Panc1 (cell line): ENCODE measurements around the gene MVB12A.

Source experiments
- POLR2AphosphoS5 ChIP-seq: IDR thresholded peaks from 2 replicates; pipeline ENCODE4 v1.6.1; 2012; ENCODE audit warnings: mild to moderate bottlenecking, low read depth, low read length, moderate library complexity
- TF ChIP-seq, protein P1 (sequence below): fragments of 450-650 bp; IDR thresholded peaks from 2 replicates; pipeline ENCODE4 v1.5.1; 2017; ENCODE audit warnings: mild to moderate bottlenecking
- TF ChIP-seq, protein P2 (sequence below), 2 experiments: IDR thresholded peaks; 2 replicates each; pipeline ENCODE4 v1.6.1; 2011 to 2012; ENCODE audit warnings: low read depth in 2 of 2, control low read depth in 1 of 2, low read length in 1 of 2, mild to moderate bottlenecking in 1 of 2, moderate library complexity in 1 of 2; ENCODE audit not compliant: insufficient read depth in 1 of 2

- TF ChIP-seq, protein P1, sequence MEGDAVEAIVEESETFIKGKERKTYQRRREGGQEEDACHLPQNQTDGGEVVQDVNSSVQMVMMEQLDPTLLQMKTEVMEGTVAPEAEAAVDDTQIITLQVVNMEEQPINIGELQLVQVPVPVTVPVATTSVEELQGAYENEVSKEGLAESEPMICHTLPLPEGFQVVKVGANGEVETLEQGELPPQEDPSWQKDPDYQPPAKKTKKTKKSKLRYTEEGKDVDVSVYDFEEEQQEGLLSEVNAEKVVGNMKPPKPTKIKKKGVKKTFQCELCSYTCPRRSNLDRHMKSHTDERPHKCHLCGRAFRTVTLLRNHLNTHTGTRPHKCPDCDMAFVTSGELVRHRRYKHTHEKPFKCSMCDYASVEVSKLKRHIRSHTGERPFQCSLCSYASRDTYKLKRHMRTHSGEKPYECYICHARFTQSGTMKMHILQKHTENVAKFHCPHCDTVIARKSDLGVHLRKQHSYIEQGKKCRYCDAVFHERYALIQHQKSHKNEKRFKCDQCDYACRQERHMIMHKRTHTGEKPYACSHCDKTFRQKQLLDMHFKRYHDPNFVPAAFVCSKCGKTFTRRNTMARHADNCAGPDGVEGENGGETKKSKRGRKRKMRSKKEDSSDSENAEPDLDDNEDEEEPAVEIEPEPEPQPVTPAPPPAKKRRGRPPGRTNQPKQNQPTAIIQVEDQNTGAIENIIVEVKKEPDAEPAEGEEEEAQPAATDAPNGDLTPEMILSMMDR: no peak
- TF ChIP-seq POLR2AphosphoS5: no peak
- TF ChIP-seq, protein P2, sequence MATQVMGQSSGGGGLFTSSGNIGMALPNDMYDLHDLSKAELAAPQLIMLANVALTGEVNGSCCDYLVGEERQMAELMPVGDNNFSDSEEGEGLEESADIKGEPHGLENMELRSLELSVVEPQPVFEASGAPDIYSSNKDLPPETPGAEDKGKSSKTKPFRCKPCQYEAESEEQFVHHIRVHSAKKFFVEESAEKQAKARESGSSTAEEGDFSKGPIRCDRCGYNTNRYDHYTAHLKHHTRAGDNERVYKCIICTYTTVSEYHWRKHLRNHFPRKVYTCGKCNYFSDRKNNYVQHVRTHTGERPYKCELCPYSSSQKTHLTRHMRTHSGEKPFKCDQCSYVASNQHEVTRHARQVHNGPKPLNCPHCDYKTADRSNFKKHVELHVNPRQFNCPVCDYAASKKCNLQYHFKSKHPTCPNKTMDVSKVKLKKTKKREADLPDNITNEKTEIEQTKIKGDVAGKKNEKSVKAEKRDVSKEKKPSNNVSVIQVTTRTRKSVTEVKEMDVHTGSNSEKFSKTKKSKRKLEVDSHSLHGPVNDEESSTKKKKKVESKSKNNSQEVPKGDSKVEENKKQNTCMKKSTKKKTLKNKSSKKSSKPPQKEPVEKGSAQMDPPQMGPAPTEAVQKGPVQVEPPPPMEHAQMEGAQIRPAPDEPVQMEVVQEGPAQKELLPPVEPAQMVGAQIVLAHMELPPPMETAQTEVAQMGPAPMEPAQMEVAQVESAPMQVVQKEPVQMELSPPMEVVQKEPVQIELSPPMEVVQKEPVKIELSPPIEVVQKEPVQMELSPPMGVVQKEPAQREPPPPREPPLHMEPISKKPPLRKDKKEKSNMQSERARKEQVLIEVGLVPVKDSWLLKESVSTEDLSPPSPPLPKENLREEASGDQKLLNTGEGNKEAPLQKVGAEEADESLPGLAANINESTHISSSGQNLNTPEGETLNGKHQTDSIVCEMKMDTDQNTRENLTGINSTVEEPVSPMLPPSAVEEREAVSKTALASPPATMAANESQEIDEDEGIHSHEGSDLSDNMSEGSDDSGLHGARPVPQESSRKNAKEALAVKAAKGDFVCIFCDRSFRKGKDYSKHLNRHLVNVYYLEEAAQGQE (IDR thresholded peaks at IDR 0.05; ENCODE audit: insufficient read depth in 1 of 2, low read depth in 2 of 2, low read length in 1 of 2): no peak
Observed at GRCh38 chr19:17423429-17424208, 3.8 kb downstream of the MVB12A start.
